GM21529 (cell line): ENCODE results near the gene OPRM1.
"Not testable (repeated sequence)": the region's sequence is repeated elsewhere in the genome, so short reads cannot be mapped to it uniquely, and the experiment has no call there.

Experiments
- ATAC-seq: cut with Tn5 transposase; IDR thresholded peaks from one replicate; pipeline ENCODE4 v1.9.1; 2021; ENCODE audit not compliant: unreplicated experiment

The OPRM1 gene

GRCh38 chr6:154139892-154140291, 100.9 kb downstream of the OPRM1 start:
- ATAC-seq = no peak

- no peak for ATAC-seq
Observed at GRCh38 chr6:154140743-154141142, 101.7 kb downstream of the OPRM1 start.

- ATAC-seq = no peak
Observed at GRCh38 chr6:154143753-154144152, 104.7 kb downstream of the OPRM1 start.

GRCh38 chr6:154154389-154154967, 115.4 kb downstream of the OPRM1 start:
- no peak for ATAC-seq

GRCh38 chr6:154156135-154156896, 117.3 kb downstream of the OPRM1 start:
- peak; percentile 83 for ATAC-seq

- peak; percentile 50 for ATAC-seq
Observed at GRCh38 chr6:154157082-154157481, 118.0 kb downstream of the OPRM1 start.

- no peak for ATAC-seq
Observed at GRCh38 chr6:154157706-154158105, 118.7 kb downstream of the OPRM1 start.

GRCh38 chr6:154159126-154159525, 120.1 kb downstream of the OPRM1 start:
- ATAC-seq = no peak

GRCh38 chr6:154161689-154162088, 122.6 kb downstream of the OPRM1 start:
- peak; percentile 79 for ATAC-seq

GRCh38 chr6:154164397-154164796, 125.4 kb downstream of the OPRM1 start:
- no peak for ATAC-seq

GRCh38 chr6:154165478-154165877, 126.4 kb downstream of the OPRM1 start:
- no peak for ATAC-seq

- no peak for ATAC-seq
Observed at GRCh38 chr6:154166140-154166539, 127.1 kb downstream of the OPRM1 start.

GRCh38 chr6:154167126-154167525, 128.1 kb downstream of the OPRM1 start:
- no peak for ATAC-seq

- ATAC-seq = no peak
Observed at GRCh38 chr6:154169193-154169847, 130.3 kb downstream of the OPRM1 start.

- no peak for ATAC-seq
Observed at GRCh38 chr6:154170106-154170505, 131.1 kb downstream of the OPRM1 start.

GRCh38 chr6:154172393-154172792, 133.4 kb downstream of the OPRM1 start:
- ATAC-seq = not testable (repeated sequence)

- no peak for ATAC-seq
Observed at GRCh38 chr6:154179434-154179833, 140.4 kb downstream of the OPRM1 start.

- ATAC-seq = no peak
Observed at GRCh38 chr6:154187203-154187602, 148.2 kb downstream of the OPRM1 start.

- no peak for ATAC-seq
Observed at GRCh38 chr6:154187714-154188113, 148.7 kb downstream of the OPRM1 start.

GRCh38 chr6:154196333-154196885, 157.4 kb downstream of the OPRM1 start:
- no peak for ATAC-seq

- ATAC-seq = no peak
Observed at GRCh38 chr6:154197196-154197860, 158.3 kb downstream of the OPRM1 start.
